HL-60 (cell line): Measurements from ENCODE around the gene ARHGEF9.

Experiments used
- DNase-seq, 2 experiments: peaks; one replicate each; pipeline ENCODE4 v3.0.0-alpha.2; 2010 to 2020; ENCODE audit warnings: low read depth in 1 of 2, low spot score in 1 of 2
- H3K27ac ChIP-seq: fragments of 250-450 bp; sonication (Bioruptor Pico); replicated peaks from 2 replicates; pipeline ENCODE4 v1.5.1; 2020; ENCODE audit warnings: mild to moderate bottlenecking, moderate library complexity
- H3K27me3 ChIP-seq: fragments of 250-450 bp; sonication (Bioruptor Pico); 2 replicates; pipeline ENCODE4 v1.5.1; 2021; ENCODE audit warnings: mild to moderate bottlenecking, moderate library complexity; ENCODE audit not compliant: insufficient read depth, poor library complexity, severe bottlenecking
- H3K4me3 ChIP-seq: replicated peaks from 2 replicates; pipeline ENCODE4 v1.5.1; 2011; ENCODE audit warnings: mild to moderate bottlenecking, control low read depth, low read length; ENCODE audit not compliant: insufficient read depth
- GABPA ChIP-seq: IDR thresholded peaks from 2 replicates; pipeline ENCODE4 v1.6.1; 2012; ENCODE audit warnings: low read depth
- POLR2AphosphoS5 ChIP-seq: IDR thresholded peaks from 2 replicates; pipeline ENCODE4 v1.6.1; 2012; ENCODE audit warnings: low read depth
- SPI1 ChIP-seq: IDR thresholded peaks from 2 replicates; pipeline ENCODE4 v1.6.1; 2012; ENCODE audit warnings: low read depth, mild to moderate bottlenecking, borderline replicate concordance
- TF ChIP-seq, protein P1 (sequence below): IDR thresholded peaks from 2 replicates; pipeline ENCODE4 v1.6.1; 2012; ENCODE audit warnings: low read depth; ENCODE audit not compliant: insufficient replicate concordance
- TF ChIP-seq, protein P2 (sequence below): IDR thresholded peaks from one replicate; pipeline ENCODE4 v1.5.1; 2011; ENCODE audit warnings: low read length, control low read depth, inconsistent platforms; ENCODE audit not compliant: insufficient read depth

Gene ARHGEF9

DNA sequence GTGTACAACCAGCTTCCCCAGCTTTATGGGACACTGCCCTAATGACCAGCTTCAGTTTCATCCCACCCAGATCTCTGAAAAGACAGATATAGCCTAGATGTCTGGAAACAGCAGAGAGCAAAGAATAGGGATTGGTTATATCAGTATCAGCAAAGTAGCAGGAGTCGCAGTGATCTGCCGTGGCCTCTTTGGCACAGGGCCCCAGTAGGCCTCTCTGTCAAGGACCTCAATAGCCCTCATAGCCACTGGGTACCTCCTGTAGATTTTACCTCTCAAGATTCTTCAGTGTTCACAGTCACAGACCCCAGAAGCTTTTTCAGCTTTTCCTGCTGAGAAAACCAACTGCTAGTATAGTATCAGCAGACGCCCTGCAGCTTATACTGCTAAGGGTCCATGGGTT is 104.6 kb downstream of the ARHGEF9 start:
- Histone ChIP-seq H3K27ac (no peak overlapping the region), H3K4me3 (no peak overlapping the region), H3K27me3 (no peaks in the 10 kb centered on the region)
- TF ChIP-seq, protein P1, sequence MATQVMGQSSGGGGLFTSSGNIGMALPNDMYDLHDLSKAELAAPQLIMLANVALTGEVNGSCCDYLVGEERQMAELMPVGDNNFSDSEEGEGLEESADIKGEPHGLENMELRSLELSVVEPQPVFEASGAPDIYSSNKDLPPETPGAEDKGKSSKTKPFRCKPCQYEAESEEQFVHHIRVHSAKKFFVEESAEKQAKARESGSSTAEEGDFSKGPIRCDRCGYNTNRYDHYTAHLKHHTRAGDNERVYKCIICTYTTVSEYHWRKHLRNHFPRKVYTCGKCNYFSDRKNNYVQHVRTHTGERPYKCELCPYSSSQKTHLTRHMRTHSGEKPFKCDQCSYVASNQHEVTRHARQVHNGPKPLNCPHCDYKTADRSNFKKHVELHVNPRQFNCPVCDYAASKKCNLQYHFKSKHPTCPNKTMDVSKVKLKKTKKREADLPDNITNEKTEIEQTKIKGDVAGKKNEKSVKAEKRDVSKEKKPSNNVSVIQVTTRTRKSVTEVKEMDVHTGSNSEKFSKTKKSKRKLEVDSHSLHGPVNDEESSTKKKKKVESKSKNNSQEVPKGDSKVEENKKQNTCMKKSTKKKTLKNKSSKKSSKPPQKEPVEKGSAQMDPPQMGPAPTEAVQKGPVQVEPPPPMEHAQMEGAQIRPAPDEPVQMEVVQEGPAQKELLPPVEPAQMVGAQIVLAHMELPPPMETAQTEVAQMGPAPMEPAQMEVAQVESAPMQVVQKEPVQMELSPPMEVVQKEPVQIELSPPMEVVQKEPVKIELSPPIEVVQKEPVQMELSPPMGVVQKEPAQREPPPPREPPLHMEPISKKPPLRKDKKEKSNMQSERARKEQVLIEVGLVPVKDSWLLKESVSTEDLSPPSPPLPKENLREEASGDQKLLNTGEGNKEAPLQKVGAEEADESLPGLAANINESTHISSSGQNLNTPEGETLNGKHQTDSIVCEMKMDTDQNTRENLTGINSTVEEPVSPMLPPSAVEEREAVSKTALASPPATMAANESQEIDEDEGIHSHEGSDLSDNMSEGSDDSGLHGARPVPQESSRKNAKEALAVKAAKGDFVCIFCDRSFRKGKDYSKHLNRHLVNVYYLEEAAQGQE, result no peak
- no peak for TF ChIP-seq GABPA
- TF ChIP-seq SPI1, result no peak
- TF ChIP-seq, protein P2, sequence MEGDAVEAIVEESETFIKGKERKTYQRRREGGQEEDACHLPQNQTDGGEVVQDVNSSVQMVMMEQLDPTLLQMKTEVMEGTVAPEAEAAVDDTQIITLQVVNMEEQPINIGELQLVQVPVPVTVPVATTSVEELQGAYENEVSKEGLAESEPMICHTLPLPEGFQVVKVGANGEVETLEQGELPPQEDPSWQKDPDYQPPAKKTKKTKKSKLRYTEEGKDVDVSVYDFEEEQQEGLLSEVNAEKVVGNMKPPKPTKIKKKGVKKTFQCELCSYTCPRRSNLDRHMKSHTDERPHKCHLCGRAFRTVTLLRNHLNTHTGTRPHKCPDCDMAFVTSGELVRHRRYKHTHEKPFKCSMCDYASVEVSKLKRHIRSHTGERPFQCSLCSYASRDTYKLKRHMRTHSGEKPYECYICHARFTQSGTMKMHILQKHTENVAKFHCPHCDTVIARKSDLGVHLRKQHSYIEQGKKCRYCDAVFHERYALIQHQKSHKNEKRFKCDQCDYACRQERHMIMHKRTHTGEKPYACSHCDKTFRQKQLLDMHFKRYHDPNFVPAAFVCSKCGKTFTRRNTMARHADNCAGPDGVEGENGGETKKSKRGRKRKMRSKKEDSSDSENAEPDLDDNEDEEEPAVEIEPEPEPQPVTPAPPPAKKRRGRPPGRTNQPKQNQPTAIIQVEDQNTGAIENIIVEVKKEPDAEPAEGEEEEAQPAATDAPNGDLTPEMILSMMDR, result no peak
- TF ChIP-seq POLR2AphosphoS5, result no peak
- no peak for DNase-seq

GRCh38 chrX:63679432-63679831 is 105.6 kb downstream of the ARHGEF9 start:
- no peaks in the 10 kb centered on the region for H3K27me3 ChIP-seq
- TF ChIP-seq POLR2AphosphoS5, result no peak

DNA sequence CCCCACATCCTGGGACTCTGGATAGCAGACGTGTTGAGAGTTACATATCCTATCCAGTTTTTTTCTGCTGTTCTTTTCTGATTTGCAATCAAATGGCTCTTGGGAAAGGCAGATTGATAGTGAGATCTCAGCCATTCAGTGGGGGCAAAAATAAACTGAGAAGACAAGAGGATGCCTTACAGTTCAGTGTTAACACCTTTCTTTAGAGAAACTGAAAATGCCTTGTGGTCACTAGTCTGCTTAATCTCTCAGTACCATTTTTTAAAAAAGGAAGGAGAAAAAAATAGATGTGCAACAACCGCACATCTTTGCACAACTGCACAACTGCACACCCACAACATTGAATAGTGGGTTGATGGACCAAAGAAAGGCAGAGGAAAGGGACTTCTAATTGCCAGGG is 109.3 kb downstream of the ARHGEF9 start:
- H3K4me3 ChIP-seq, result no peak overlapping the region
- no peak for TF ChIP-seq GABPA
- no peak for TF ChIP-seq POLR2AphosphoS5
- TF ChIP-seq SPI1, result no peak
- TF ChIP-seq, protein P1, result no peak
- TF ChIP-seq, protein P2, result no peak
- DNase-seq, result no peak
- H3K27me3 ChIP-seq, result no peaks in the 10 kb centered on the region
- H3K27ac ChIP-seq, result no peak overlapping the region

More at GRCh38 chrX:63679432-63679831, 105.6 kb downstream of the ARHGEF9 start:
- no peak for DNase-seq
- no peak overlapping the region for H3K27ac ChIP-seq
- H3K4me3 ChIP-seq, result no peak overlapping the region

- Histone ChIP-seq H3K27me3 (no peaks in the 10 kb centered on the region), H3K4me3 (no peak overlapping the region), H3K27ac (no peak overlapping the region)
- TF ChIP-seq SPI1, result no peak
- TF ChIP-seq POLR2AphosphoS5, result no peak
- TF ChIP-seq, protein P1, result no peak
- TF ChIP-seq, protein P2, result no peak
- no peak for TF ChIP-seq GABPA
- DNase-seq, result no peak
These were observed 111.1 kb downstream of the ARHGEF9 start for GRCh38 chrX:63673896-63674295.
